Skeletal muscle satellite cell (primary cell): ENCODE data around the gene ATXN10.

ENCODE experiments used
- H3K27me3 ChIP-seq: 2 replicates; pipeline ENCODE4 v1.7.0; 2013; ENCODE audit warnings: low read length; ENCODE audit not compliant: control insufficient read depth, insufficient read depth
- H3K36me3 ChIP-seq: 2 replicates; pipeline ENCODE4 v1.7.0; 2013; ENCODE audit warnings: mild to moderate bottlenecking, control low read depth, low read length; ENCODE audit not compliant: insufficient read depth
- H3K4me1 ChIP-seq: 2 replicates; pipeline ENCODE4 v1.7.0; 2013; ENCODE audit warnings: low read length; ENCODE audit not compliant: control insufficient read depth, insufficient read depth
- H3K4me2 ChIP-seq: 2 replicates; pipeline ENCODE4 v1.7.0; 2013; ENCODE audit warnings: mild to moderate bottlenecking, low read length
- H3K4me3 ChIP-seq: 2 replicates; pipeline ENCODE4 v1.7.0; 2013; ENCODE audit warnings: low read length
- H3K9ac ChIP-seq: 2 replicates; pipeline ENCODE4 v1.7.0; 2013; ENCODE audit warnings: mild to moderate bottlenecking, low read depth, low read length, moderate library complexity
- H3K9me3 ChIP-seq: replicated peaks from 2 replicates; pipeline ENCODE4 v1.7.0; 2013; ENCODE audit warnings: mild to moderate bottlenecking, control low read depth, low read length

ATXN10 gene

DNA sequence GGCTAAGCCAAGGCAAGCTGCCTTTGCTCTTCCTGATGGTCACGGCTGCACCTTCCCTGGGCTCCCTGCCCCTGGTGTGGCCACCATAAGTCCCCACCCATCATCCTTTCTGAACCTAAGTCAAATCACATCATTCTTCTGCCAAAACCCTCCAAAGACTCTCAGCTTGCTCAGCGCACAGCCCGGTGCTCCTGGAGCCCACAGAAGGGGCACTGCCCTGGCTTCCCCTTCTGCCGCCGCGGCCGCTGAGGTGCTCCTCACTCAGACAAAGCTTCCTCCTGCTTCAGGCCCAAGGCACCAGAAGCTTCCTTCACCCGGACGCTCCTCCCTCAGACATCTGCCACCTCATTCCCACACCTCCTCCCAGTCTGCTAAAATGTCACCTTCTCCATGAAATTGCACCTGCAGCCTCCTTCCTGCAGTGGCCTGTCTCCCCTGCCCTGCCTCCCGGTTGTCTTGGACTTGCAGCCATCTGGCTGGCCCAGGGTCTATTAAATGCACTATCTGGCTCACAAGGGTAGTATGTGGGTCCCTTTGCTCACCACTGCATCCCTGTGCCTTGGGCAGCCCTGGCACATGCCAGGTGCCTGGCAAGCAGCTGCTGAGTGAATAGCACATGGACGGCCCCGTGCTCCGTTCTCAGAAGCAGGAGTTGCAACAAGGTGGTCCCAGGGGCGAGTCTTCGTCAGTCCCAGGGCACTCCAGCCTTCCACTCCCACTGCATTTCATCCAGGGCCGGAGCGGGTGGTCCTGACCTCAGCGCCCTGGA is 197.1 kb downstream of the ATXN10 start:
- no peak overlapping the region for H3K4me2 ChIP-seq
- peaks cover 10% of the 10 kb centered on the region for H3K9me3 ChIP-seq
- no peak overlapping the region for H3K9ac ChIP-seq
- H3K36me3 ChIP-seq: no peaks in the 10 kb centered on the region
- peaks cover 66% of the 10 kb centered on the region for H3K27me3 ChIP-seq
- no peak overlapping the region for H3K4me3 ChIP-seq
- peaks cover 15% of the 10 kb centered on the region for H3K4me1 ChIP-seq

DNA sequence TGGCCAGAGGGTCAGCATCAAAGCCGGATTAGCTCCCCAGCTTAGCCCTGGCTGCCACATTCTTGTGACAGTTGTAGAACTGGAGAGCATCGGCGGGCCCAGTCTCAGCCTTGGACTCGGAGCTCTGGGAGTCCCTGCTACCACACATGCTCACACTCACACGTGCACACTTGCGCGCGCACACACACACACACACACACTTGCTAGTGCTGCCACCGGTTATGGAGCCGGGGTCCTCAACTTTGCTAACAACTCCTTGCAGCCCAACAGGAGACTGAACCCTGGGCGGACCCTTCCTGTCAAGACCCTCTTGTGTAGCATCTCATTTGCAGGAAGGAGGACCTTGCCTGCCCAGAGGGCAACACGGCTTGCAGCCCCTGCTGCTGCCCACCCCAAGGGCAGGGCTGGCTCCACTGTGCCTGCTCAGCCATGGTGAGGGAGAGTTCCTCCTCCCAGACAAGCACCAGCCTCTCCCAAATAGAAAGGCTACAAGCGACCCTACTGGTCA is 197.8 kb downstream of the ATXN10 start:
- Histone ChIP-seq H3K9ac (no peak overlapping the region), H3K27me3 (peaks cover 72% of the 10 kb centered on the region), H3K4me2 (no peak overlapping the region), H3K4me3 (no peak overlapping the region), H3K4me1 (peaks cover 15% of the 10 kb centered on the region), H3K36me3 (no peaks in the 10 kb centered on the region), H3K9me3 (peaks cover 12% of the 10 kb centered on the region)

DNA sequence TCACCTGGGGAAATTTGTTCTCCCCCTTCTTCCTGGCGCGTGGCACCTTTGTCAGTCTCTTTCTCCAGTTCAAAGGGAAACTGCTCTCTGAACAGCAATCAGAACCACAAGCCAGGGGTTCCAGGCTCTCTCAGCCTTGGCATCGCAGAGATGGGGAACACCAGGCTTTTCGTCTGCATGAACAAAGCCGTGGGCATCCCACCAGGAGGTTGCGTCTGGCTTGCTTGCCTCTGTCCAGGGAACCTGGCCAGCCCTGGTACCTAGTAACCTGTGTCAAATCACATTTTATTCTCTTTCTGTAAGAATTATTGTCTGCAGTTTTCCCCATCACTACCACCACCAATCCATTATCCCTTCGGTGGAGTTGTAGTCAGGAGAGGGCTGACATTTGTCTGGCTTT is 198.4 kb downstream of the ATXN10 start:
- H3K9me3 ChIP-seq: peaks cover 12% of the 10 kb centered on the region
- no peak overlapping the region for H3K4me2 ChIP-seq
- peaks cover 70% of the 10 kb centered on the region for H3K27me3 ChIP-seq
- no peak overlapping the region for H3K4me3 ChIP-seq
- H3K36me3 ChIP-seq: no peaks in the 10 kb centered on the region
- H3K9ac ChIP-seq: no peak overlapping the region
- H3K4me1 ChIP-seq: peaks cover 15% of the 10 kb centered on the region

DNA sequence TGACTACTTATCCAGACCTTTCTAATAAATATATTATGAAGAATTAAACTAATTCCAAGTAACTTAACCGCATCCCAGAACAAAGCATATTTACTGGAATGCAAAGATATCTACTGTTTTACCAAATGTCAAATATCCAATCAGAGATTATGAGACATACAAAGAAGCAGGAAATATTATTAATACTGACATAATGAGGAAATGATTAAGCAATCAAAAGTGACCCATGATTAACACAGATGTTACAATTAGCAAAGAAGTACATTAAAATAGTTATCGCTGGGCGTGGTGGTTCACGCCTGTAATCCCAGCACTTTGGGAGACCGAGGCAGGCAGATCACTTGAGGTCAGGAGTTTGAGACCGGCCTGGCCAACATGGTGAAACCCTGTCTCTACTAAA is 200.1 kb downstream of the ATXN10 start:
- Histone ChIP-seq H3K4me1 (peaks cover 9% of the 10 kb centered on the region), H3K36me3 (no peaks in the 10 kb centered on the region), H3K27me3 (peaks cover 53% of the 10 kb centered on the region), H3K4me2 (no peak overlapping the region), H3K9me3 (peaks cover 12% of the 10 kb centered on the region), H3K4me3 (no peak overlapping the region), H3K9ac (no peak overlapping the region)

DNA sequence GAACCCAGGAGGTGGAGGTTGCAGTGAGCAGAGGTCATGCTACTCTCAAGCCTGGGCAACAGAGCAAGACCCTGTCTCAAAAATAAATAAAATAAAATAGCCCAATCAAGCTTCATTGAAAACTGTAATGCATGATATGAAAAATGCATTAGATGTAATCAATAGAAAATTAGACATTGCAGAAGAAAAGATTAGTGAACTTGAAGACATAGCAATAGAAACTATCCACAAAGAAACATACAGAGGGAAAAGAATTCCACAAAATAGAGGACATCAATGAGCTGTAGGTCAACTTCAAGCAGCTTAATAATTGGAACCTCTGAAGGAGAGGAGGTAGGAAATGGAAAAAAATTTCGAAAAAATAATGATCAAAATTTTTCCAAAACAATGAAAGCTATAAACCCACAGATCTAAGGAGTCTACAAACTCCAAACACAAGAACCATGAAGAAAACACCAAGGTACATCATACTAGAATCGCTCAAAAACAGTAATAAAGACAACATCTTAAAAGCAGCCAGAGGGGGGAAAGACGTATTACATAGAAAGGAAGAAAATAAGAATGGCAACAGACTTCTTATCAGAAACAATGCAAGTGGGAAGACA is 201.1 kb downstream of the ATXN10 start:
- peaks cover 51% of the 10 kb centered on the region for H3K27me3 ChIP-seq

DNA sequence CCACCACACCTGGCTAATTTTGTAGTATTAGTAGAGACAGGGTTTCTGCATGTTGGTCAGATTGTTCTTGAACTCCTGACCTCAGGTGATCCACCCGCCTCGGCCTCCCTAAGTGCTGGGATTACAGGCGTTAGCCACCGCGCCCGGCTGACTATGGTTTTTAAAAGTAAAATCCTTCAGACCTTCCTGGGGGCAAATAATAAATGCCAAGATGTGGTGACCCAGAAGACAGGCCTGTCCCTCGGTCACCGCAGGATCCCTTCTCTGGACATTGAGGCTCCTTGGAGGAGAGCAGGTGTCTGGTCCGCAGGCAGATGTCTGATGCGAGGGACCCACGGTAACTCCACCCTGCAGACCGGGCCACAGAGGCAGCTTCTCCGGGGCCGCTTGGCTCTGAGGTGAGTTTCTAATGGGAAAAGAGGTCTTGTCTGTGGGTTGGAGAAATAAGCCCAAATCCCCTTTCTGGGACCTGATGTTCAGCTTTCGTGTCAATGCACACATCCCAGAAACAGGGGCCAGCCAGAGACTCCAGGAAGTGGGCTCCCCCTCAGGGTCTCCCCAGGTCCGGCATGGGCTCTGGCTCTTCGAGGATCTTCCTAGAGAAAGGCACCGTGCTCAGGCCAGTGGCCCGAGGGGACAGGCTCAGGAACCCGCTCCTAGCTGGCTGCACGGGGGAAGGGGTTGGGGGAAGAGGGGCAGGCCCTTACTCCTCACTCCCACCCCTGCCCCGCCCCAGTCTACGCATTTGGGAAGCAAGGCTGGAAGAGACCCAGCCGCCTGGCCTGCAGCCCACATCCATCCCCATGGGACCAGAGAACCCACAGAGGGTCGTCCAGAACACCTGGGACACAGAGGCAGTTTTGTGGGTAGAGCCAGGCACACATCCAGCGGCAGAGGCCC is 204.8 kb downstream of the ATXN10 start:
- Histone ChIP-seq H3K4me3 (no peak overlapping the region), H3K4me1 (no peaks in the 10 kb centered on the region), H3K27me3 (peaks cover 52% of the 10 kb centered on the region), H3K4me2 (no peak overlapping the region), H3K9me3 (peaks cover 12% of the 10 kb centered on the region), H3K9ac (no peak overlapping the region), H3K36me3 (no peaks in the 10 kb centered on the region)

More for the DNA sequence above, 201.1 kb downstream of the ATXN10 start:
- Histone ChIP-seq H3K36me3 (no peaks in the 10 kb centered on the region), H3K4me2 (no peak overlapping the region), H3K4me3 (no peak overlapping the region), H3K9me3 (peaks cover 12% of the 10 kb centered on the region), H3K9ac (no peak overlapping the region), H3K4me1 (no peaks in the 10 kb centered on the region)

DNA sequence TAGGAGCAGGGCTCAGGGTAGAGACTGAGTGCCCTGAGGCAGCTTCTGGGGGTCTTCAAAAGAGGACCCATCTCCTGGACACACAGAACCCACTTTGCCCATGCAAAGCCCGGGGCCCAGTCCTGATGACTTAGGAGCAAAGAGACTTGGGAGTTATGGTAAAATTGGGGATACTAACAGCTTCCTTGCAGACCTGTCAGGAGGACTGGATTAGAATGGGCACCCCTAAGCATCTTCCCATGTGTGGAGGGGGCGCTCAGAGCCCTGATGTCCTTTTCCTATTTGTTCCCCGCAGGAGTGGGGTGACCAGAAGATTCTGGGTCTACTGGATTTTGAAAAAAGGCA is 205.4 kb downstream of the ATXN10 start:
- no peak overlapping the region for H3K4me2 ChIP-seq
- H3K4me1 ChIP-seq: no peaks in the 10 kb centered on the region
- peaks cover 12% of the 10 kb centered on the region for H3K9me3 ChIP-seq
- H3K4me3 ChIP-seq: no peak overlapping the region
- H3K27me3 ChIP-seq: peaks cover 58% of the 10 kb centered on the region
- no peak overlapping the region for H3K9ac ChIP-seq
- no peaks in the 10 kb centered on the region for H3K36me3 ChIP-seq

DNA sequence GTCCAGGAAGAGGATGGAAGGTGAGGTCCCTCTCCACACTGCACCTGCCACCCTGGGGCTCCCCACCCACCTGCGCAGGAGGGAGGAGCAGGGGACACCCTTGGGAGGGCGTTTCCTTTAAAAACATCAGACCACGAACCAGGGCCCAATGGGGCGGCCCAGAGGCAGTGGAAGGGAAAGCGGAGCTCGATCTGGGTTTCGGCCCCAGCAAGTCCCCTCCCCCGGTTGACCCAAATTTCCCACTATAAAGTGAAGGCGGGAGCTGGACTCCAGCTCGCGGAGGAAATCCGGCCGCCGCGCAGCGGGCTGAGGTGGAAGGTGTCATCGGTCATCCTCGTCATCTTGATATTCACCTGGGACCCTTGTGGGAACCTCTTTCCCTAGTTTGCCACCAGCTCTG is 206.0 kb downstream of the ATXN10 start:
- H3K9ac ChIP-seq: no peak overlapping the region
- no peak overlapping the region for H3K4me3 ChIP-seq
- H3K36me3 ChIP-seq: no peaks in the 10 kb centered on the region
- no peak overlapping the region for H3K4me2 ChIP-seq
- H3K9me3 ChIP-seq: peaks cover 9% of the 10 kb centered on the region
- no peaks in the 10 kb centered on the region for H3K4me1 ChIP-seq
- peaks cover 64% of the 10 kb centered on the region for H3K27me3 ChIP-seq

DNA sequence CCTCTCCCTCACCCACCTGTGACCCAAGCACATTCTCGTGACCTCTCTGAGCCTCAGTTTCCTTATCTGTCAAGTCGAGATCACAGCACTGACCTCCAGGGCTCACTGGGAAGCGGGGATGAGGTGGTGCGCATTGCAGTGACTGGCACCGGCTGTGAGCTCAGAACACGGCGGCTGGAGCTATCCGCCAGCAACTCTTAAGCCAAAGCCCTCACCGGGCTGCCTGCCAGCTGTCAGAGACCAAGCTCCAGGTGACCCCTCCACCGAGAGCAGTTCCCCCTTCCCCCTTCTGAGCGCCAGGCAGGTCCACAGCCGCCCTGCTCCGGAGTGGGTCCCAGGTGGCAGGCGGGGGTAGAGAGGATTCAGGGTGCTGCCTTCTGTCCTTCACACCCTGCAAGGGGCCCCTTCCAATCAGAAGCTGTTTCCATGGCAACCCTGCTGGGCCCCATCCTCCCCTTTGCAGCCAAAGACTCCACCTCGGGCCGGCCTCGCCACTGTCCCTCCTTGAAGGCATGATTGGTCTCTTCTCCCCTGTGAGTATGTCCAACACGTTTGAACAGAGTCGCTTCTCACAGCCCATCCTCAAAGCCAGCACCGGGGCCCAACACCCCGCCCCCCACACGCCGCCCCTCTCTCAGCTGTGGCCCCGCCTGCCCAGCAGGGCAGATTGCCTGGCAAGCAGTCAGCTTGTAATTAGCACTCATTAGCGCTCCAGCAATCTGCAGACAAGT is 206.6 kb downstream of the ATXN10 start:
- Histone ChIP-seq H3K9me3 (peaks cover 5% of the 10 kb centered on the region), H3K36me3 (no peaks in the 10 kb centered on the region), H3K4me3 (no peak overlapping the region), H3K27me3 (peaks cover 70% of the 10 kb centered on the region), H3K9ac (no peak overlapping the region), H3K4me2 (no peak overlapping the region), H3K4me1 (no peaks in the 10 kb centered on the region)

DNA sequence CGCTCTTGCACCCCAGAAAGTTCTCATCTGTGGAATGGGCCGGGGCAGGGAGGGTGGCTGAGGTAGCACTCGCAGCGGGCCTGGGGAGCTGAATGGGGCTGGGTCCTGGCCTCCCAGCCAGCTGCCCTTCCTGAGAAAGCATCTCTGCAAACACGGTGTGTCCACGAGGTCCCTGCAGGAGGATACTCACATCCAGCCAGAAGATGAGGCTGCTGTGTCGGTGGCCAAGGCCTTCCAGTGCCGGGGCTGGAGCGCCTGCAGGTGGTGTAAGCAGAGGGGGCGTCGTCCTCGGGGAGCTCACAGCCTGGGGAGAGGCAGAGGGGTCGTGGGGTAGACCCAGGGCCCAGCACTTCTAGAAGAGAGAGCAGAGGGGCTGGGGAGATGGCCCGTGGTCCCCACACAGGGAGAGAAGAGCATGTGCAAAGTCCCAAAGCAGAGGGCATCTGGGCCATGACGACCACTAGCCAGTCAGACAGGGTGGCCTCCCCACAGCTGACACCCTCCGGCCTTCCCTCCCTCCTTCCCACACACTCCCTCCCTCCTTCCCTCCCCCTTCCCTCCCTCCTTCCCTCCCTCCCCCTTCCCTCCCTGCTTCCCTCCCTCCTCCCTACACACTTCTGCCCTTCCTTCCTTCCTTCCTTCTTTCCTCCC is 207.4 kb downstream of the ATXN10 start:
- Histone ChIP-seq H3K9ac (no peak overlapping the region), H3K4me3 (no peak overlapping the region), H3K9me3 (no peaks in the 10 kb centered on the region), H3K4me2 (no peak overlapping the region), H3K36me3 (no peaks in the 10 kb centered on the region), H3K27me3 (peaks cover 67% of the 10 kb centered on the region), H3K4me1 (no peaks in the 10 kb centered on the region)
